ENCODE results near the gene COL20A1. TPM values are rescaled to one million over a fixed set of nuclear protein-coding genes. Genes with fewer than 3 reads are reported as not detected.

COL20A1 gene
- polyA plus RNA-seq, 2 donors, result not detected

DNA sequence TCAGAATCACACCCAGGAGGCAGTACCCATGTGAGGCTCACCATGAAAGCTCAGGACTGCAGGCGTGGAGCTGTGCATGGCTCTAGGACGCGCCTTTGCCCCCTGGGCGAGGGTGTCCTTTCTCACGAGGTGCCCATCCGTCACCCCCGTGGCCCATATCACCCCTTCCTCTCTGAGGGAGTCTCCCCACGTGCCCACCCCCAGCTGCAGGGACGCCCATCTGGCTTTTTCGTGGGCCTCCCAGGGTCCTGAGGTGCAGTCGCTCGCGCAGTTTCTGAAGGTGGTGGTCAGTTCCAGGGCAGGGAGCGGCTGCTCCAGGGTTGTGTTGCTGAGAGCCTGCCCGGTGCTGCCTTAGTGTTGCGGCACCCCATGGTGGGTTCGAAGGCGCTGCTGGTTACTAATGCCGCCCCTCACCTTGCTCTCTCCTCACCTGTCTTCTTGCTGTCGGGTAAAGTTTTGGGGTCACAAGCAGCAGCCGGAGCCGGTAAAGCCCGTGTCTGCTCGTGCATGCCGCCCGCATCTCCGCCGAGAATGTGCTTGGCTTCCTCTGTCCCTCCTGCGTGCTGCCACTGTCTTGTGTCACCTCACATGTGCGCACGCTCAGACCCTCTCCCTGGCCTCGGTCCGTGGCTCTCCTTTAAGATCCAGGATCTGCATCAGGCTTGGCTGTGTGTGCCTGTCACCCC is 9.4 kb upstream of the COL20A1 start:
- Histone ChIP-seq H3K9me3 (ENCODE audit: control insufficient read depth in 2 of 2, insufficient read depth in 1 of 2, low read depth in 1 of 2, low read length in 1 of 2) (no peaks in the 10 kb centered on the region), H3K4me3 (ENCODE audit: low read depth in 1 of 2, low read length in 2 of 2) (no peak overlapping the region), H3K36me3 (ENCODE audit: control insufficient read depth in 2 of 2, insufficient read depth in 2 of 2, low read length in 1 of 2) (peaks cover 4 to 69% of the 10 kb centered on the region in 2 donors), H3K27ac (ENCODE audit: low read depth in 2 of 2, low read length in 1 of 2) (no peak overlapping the region), H3K4me1 (ENCODE audit: control insufficient read depth in 2 of 2, insufficient read depth in 2 of 2, low read length in 1 of 2) (no peaks in the 10 kb centered on the region), H3K27me3 (ENCODE audit: control insufficient read depth in 1 of 2, insufficient read depth in 2 of 2, low read length in 2 of 2) (no peaks in the 10 kb centered on the region)
- WGBS, 2 donors, result 90 to 92% methylated on average over 33 of the region's 33 CpGs

GRCh38 chr20:63284083-63284440 is 8.9 kb upstream of the COL20A1 start:
- H3K36me3 ChIP-seq (ENCODE audit: control insufficient read depth in 2 of 2, insufficient read depth in 2 of 2, low read length in 1 of 2), result peaks cover 4 to 70% of the 10 kb centered on the region in 2 donors
- H3K9me3 ChIP-seq (ENCODE audit: control insufficient read depth in 2 of 2, insufficient read depth in 1 of 2, low read depth in 1 of 2, low read length in 1 of 2), result no peaks in the 10 kb centered on the region
- no peaks in the 10 kb centered on the region for H3K27me3 ChIP-seq (ENCODE audit: control insufficient read depth in 1 of 2, insufficient read depth in 2 of 2, low read length in 2 of 2)
- 71 to 77% methylated on average over 14 of the region's 14 CpGs for WGBS, 2 donors
- H3K27ac ChIP-seq (ENCODE audit: low read depth in 2 of 2, low read length in 1 of 2), result no peak overlapping the region
- H3K4me3 ChIP-seq (ENCODE audit: low read depth in 1 of 2, low read length in 2 of 2), result no peak overlapping the region
- H3K4me1 ChIP-seq (ENCODE audit: control insufficient read depth in 2 of 2, insufficient read depth in 2 of 2, low read length in 1 of 2), result no peaks in the 10 kb centered on the region

GRCh38 chr20:63284544-63284949 is 8.4 kb upstream of the COL20A1 start:
- no peak overlapping the region for H3K27ac ChIP-seq (ENCODE audit: low read depth in 2 of 2, low read length in 1 of 2)

GRCh38 chr20:63284981-63285524 is 7.9 kb upstream of the COL20A1 start:
- no peak overlapping the region for H3K27ac ChIP-seq (ENCODE audit: low read depth in 2 of 2, low read length in 1 of 2)

More at GRCh38 chr20:63284544-63284949, 8.4 kb upstream of the COL20A1 start:
- WGBS, 2 donors, result 84 to 88% methylated on average over 25 of the region's 25 CpGs
- H3K9me3 ChIP-seq (ENCODE audit: control insufficient read depth in 2 of 2, insufficient read depth in 1 of 2, low read depth in 1 of 2, low read length in 1 of 2), result no peaks in the 10 kb centered on the region
- H3K36me3 ChIP-seq (ENCODE audit: control insufficient read depth in 2 of 2, insufficient read depth in 2 of 2, low read length in 1 of 2), result peaks cover 4 to 72% of the 10 kb centered on the region in 2 donors
- no peaks in the 10 kb centered on the region for H3K27me3 ChIP-seq (ENCODE audit: control insufficient read depth in 1 of 2, insufficient read depth in 2 of 2, low read length in 2 of 2)
- no peaks in the 10 kb centered on the region for H3K4me1 ChIP-seq (ENCODE audit: control insufficient read depth in 2 of 2, insufficient read depth in 2 of 2, low read length in 1 of 2)
- no peak overlapping the region for H3K4me3 ChIP-seq (ENCODE audit: low read depth in 1 of 2, low read length in 2 of 2)

DNA sequence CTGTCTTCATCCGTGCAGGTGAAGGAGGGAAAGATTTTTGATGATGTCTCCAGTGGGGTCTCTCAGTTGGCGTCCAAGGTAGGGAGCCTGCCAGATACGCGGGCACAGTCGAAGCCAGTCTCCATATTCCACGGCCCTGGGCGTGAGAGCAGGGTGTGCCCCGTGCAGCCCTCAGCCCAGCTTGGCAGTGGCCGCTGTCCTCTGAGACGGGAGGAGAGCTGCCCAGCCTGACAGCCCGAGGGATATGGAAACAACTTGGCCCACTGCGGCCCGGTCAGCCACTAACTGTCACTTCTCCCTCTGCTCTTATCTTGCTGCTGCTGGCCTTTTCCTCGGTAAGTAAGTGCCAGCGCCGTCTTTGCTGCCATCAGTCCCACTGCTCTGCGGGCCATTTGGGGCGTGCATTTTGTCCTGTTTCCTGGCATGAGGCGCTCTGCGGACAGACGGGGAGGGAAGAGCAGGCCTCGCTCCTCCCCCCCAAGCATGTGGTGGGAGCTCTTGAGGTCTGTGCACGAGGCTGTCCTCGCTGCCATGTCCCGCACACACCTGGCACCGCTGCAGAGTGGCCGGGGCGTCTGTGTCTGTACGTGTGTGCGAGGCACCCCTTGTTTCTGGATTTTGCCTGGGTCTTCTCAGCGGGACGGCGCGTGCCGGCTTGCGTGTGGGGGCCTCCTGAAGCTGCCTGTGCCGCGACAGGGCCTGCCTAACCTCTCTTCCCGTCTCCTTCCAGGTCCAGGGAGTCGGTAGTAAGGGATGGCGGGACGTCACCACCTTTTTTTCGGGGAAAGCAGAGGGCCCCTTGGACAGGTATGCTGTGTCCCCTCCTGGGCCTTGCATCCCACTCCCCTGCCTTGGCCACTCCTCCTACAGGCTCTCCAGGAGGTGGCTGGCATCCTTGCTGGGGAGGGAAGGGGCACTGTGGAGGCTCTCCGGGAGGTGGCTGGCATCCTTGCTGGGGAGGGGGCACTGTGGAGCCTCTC is 7.1 kb upstream of the COL20A1 start:
- H3K36me3 ChIP-seq (ENCODE audit: control insufficient read depth in 2 of 2, insufficient read depth in 2 of 2, low read length in 1 of 2), result peaks cover 4 to 68% of the 10 kb centered on the region in 2 donors
- 91 to 92% methylated on average over 44 of the region's 44 CpGs for WGBS, 2 donors
- H3K4me1 ChIP-seq (ENCODE audit: control insufficient read depth in 2 of 2, insufficient read depth in 2 of 2, low read length in 1 of 2), result peaks cover 0 to 2% of the 10 kb centered on the region in 2 donors

More at GRCh38 chr20:63284981-63285524, 7.9 kb upstream of the COL20A1 start:
- Histone ChIP-seq H3K9me3 (ENCODE audit: control insufficient read depth in 2 of 2, insufficient read depth in 1 of 2, low read depth in 1 of 2, low read length in 1 of 2) (no peaks in the 10 kb centered on the region), H3K4me1 (ENCODE audit: control insufficient read depth in 2 of 2, insufficient read depth in 2 of 2, low read length in 1 of 2) (no peaks in the 10 kb centered on the region), H3K27me3 (ENCODE audit: control insufficient read depth in 1 of 2, insufficient read depth in 2 of 2, low read length in 2 of 2) (no peaks in the 10 kb centered on the region), H3K36me3 (ENCODE audit: control insufficient read depth in 2 of 2, insufficient read depth in 2 of 2, low read length in 1 of 2) (peaks cover 4 to 72% of the 10 kb centered on the region in 2 donors), H3K4me3 (ENCODE audit: low read depth in 1 of 2, low read length in 2 of 2) (no peak overlapping the region)
- 82 to 86% methylated on average over 13 of the region's 13 CpGs for WGBS, 2 donors

GRCh38 chr20:63286781-63287696 is 5.9 kb upstream of the COL20A1 start:
- Histone ChIP-seq H3K4me1 (ENCODE audit: control insufficient read depth in 2 of 2, insufficient read depth in 2 of 2, low read length in 1 of 2) (peaks cover 0 to 2% of the 10 kb centered on the region in 2 donors), H3K36me3 (ENCODE audit: control insufficient read depth in 2 of 2, insufficient read depth in 2 of 2, low read length in 1 of 2) (peaks cover 4 to 57% of the 10 kb centered on the region in 2 donors)
- WGBS, 2 donors, result 84% methylated on average over 22 to 23 of the region's 23 CpGs

More for the DNA sequence above, 7.1 kb upstream of the COL20A1 start:
- H3K27ac ChIP-seq (ENCODE audit: low read depth in 2 of 2, low read length in 1 of 2), result no peak overlapping the region
- H3K4me3 ChIP-seq (ENCODE audit: low read depth in 1 of 2, low read length in 2 of 2), result no peak overlapping the region
- no peaks in the 10 kb centered on the region for H3K27me3 ChIP-seq (ENCODE audit: control insufficient read depth in 1 of 2, insufficient read depth in 2 of 2, low read length in 2 of 2)
- H3K9me3 ChIP-seq (ENCODE audit: control insufficient read depth in 2 of 2, insufficient read depth in 1 of 2, low read depth in 1 of 2, low read length in 1 of 2), result no peaks in the 10 kb centered on the region

DNA sequence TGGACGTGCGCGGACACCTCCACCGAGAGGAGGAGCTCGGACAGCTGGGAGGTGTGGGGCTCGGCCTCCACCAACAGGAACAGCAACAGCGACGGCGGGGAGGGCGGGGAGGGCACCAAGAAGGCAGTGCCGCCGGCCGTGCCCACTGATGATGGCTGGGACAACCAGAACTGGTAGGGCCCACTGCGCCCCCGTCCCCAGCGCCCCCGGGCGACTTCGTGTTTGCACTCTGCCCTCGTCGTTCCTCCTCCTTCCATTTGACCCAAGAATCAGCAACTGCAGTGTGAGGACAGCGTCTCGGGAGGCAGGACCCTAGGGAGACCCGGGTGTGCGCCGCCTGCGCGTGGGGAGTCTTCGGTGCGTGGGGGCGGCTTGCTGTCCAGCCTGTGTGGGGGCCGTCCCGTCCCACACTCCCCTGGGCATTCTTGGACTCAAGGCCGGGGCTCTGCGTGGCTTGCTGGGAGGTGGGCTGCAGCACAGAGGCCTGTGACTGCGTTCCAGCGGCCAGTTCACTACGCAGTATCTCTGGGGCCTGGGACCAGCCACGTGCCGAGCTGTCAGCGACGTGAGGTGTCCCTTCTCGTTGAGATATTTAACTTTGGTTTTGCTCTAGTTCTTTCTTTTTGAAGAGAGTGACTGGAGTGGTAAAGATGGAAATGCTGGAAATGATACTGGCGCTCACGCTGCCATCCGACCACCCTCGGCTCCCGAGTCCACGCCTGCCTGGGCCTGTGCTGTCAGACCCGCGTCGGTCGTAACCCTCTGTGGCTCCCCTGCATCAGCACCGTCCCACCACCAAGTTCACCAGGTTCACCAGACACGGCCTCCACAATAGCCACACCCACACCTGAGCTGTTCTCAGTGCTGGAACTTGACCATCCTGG is 5.0 kb upstream of the COL20A1 start:
- Histone ChIP-seq H3K27me3 (ENCODE audit: control insufficient read depth in 1 of 2, insufficient read depth in 2 of 2, low read length in 2 of 2) (no peaks in the 10 kb centered on the region), H3K27ac (ENCODE audit: low read depth in 2 of 2, low read length in 1 of 2) (no peak overlapping the region), H3K4me3 (ENCODE audit: low read depth in 1 of 2, low read length in 2 of 2) (no peak overlapping the region), H3K36me3 (ENCODE audit: control insufficient read depth in 2 of 2, insufficient read depth in 2 of 2, low read length in 1 of 2) (peaks cover 4 to 49% of the 10 kb centered on the region in 2 donors), H3K4me1 (ENCODE audit: control insufficient read depth in 2 of 2, insufficient read depth in 2 of 2, low read length in 1 of 2) (peaks cover 0 to 2% of the 10 kb centered on the region in 2 donors), H3K9me3 (ENCODE audit: control insufficient read depth in 2 of 2, insufficient read depth in 1 of 2, low read depth in 1 of 2, low read length in 1 of 2) (no peaks in the 10 kb centered on the region)
- 87 to 91% methylated on average over 54 to 55 of the region's 55 CpGs for WGBS, 2 donors

More at GRCh38 chr20:63286781-63287696, 5.9 kb upstream of the COL20A1 start:
- no peaks in the 10 kb centered on the region for H3K9me3 ChIP-seq (ENCODE audit: control insufficient read depth in 2 of 2, insufficient read depth in 1 of 2, low read depth in 1 of 2, low read length in 1 of 2)
- no peaks in the 10 kb centered on the region for H3K27me3 ChIP-seq (ENCODE audit: control insufficient read depth in 1 of 2, insufficient read depth in 2 of 2, low read length in 2 of 2)
- H3K4me3 ChIP-seq (ENCODE audit: low read depth in 1 of 2, low read length in 2 of 2), result no peak overlapping the region
- H3K27ac ChIP-seq (ENCODE audit: low read depth in 2 of 2, low read length in 1 of 2), result no peak overlapping the region

GRCh38 chr20:63288581-63289251 is 4.3 kb upstream of the COL20A1 start:
- Histone ChIP-seq H3K27me3 (ENCODE audit: control insufficient read depth in 1 of 2, insufficient read depth in 2 of 2, low read length in 2 of 2) (no peaks in the 10 kb centered on the region), H3K27ac (ENCODE audit: low read depth in 2 of 2, low read length in 1 of 2) (no peak overlapping the region), H3K36me3 (ENCODE audit: control insufficient read depth in 2 of 2, insufficient read depth in 2 of 2, low read length in 1 of 2) (peaks cover 4 to 41% of the 10 kb centered on the region in 2 donors), H3K9me3 (ENCODE audit: control insufficient read depth in 2 of 2, insufficient read depth in 1 of 2, low read depth in 1 of 2, low read length in 1 of 2) (no peaks in the 10 kb centered on the region), H3K4me1 (ENCODE audit: control insufficient read depth in 2 of 2, insufficient read depth in 2 of 2, low read length in 1 of 2) (peaks cover 0 to 2% of the 10 kb centered on the region in 2 donors), H3K4me3 (ENCODE audit: low read depth in 1 of 2, low read length in 2 of 2) (no peak overlapping the region)
- WGBS, 2 donors, result 82 to 86% methylated on average over 27 to 28 of the region's 28 CpGs

Data from esophagus (tissue), 2 donors.